GM21381 (cell line): ENCODE data around the gene APBA3.

Experiments used
- ATAC-seq: cut with Tn5 transposase; IDR thresholded peaks from one replicate; pipeline ENCODE4 v1.9.1; 2021; ENCODE audit warnings: mild to moderate bottlenecking, moderate library complexity; ENCODE audit not compliant: unreplicated experiment

APBA3 gene

GRCh38 chr19:3751236-3751635, 10.3 kb downstream of the APBA3 start:
- no peak for ATAC-seq

DNA sequence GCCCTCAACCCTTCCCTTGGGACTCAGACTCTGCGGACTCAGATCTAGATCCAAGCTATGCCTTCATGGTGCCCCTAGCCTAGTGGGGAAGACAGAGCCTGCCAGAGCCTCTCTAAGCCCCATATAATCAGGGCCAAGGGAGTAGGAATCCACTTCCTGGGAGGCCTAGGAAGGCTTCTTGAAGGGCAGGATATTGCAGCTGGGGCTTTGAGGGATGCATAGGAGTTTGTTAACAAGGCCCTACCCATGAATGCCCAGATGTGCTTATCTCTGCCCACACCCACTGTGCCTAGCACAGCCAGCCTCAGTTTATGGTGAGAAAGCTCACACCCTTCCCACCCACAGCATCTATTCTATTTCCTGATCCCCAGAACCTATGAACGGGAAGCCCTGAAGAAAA, 11.3 kb downstream of the APBA3 start:
- no peak for ATAC-seq

DNA sequence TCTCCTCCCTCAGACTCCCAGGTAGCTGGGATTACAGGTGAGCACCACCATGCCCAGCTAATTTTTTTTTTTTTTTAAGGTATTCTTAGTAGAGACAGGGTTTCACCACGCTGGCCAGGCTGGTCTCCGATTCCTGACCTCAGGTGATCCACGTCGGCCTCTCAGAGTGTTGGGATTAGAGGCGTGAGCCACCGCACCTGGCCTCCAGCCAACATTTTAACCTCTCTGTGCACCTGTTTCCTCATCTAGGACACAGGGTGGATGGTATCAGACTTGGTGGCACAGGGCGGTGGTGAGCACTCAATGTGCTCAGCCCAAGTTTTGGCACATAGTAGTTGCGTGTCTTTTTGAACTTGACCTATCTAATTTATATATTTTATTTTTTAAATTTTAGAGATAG, 12.5 kb downstream of the APBA3 start:
- ATAC-seq = no peak

GRCh38 chr19:3746371-3747056, 15.0 kb downstream of the APBA3 start:
- no peak for ATAC-seq

DNA sequence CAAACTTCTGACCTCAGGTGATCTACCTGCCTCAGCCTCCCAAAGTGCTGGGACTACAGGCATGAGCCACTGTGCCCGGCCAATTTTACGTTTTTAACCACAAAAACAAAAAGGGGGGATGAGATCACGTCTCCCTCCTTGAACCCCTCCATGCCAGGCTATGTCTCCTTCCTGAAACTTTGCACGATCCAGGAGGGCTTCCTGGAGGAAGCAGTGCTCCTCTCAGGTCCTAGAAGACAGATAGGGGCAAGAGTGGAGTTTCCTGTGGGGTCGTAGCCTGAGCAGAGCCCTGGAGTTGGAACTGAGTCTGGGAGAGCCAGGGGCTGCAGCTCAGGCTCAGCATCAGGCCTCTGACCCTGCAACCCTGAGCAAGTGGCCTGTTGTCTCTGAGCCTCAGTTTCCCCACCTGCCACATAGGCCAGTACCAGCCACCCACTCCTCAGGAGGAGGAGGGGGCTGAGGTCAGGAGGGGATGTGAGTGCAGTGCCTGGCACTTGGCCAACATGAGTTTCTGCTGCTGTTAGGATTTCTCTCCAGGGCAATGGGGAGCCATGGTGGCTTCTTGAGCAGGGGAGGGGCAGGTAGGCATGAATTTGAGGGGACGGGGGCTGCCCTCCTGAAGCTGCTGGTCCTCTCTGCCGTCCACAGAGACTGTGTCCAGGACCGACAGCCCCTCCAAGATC, 16.0 kb downstream of the APBA3 start:
- no peak for ATAC-seq

GRCh38 chr19:3743486-3743885, 18.0 kb downstream of the APBA3 start:
- ATAC-seq = no peak

- no peak for ATAC-seq
Measured at GRCh38 chr19:3740431-3740830, 21.1 kb downstream of the APBA3 start.

GRCh38 chr19:3738477-3739220, 22.8 kb downstream of the APBA3 start:
- no peak for ATAC-seq

DNA sequence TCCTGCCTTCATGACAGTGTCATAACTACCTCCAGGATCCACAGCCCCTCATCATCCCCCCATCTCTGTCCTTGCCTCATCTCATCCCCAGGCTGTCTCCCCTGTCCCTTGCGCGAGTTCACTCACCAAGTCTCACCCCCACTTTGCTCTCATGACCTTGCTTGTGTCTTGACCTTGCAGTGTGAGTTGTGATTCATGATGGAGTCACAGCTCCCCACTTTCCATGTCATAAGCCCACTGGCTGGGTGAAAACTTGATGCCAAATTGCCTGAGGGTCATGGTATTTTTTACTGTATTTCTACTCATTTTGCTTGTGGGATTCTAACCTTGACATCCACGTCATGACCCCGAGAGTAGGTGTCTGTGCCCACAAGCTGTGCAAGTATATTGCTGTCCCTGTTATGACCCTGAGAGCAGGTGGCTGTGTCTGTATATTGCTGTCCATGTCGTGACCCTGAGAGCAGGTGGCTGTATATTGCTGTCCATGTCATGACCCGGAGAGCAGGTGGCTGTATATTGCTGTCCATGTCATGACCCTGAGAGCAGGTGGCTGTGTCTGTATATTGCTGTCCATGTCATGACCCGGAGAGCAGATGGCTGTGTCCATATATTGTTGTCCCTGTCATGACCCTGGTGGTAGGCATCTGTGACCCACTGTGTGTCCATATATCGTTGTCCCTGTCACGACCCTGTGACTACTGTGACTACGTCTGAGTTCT, 23.8 kb downstream of the APBA3 start:
- no peak for ATAC-seq

DNA sequence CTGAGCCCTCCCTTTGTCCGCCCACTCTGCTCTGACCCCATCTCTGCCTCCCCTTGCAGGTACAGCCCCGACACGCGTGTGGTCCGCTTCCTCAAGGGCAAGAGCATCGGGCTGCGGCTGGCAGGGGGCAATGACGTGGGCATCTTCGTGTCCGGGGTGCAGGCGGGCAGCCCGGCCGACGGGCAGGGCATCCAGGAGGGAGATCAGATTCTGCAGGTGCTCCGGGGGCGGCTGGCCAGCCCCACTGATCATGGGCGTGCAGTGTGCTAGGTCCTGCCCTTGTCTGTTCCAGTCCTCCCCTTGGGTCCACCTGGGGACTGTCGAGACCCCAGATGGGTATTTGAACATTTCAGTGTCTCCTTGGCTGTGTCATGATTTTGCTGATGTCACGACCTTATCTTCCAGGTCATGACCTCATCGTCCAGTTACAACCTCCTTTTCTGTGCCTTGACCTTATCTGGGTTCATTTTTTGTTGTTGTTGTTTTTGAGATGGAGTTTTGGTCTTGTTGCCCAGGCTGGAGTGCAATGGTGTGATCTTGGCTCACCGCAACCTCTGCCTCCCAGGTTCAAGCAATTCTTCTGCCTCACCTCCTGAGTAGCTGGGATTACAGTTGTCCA, 25.3 kb downstream of the APBA3 start:
- ATAC-seq = no peak

GRCh38 chr19:3734310-3734600, 27.2 kb downstream of the APBA3 start:
- ATAC-seq = no peak

DNA sequence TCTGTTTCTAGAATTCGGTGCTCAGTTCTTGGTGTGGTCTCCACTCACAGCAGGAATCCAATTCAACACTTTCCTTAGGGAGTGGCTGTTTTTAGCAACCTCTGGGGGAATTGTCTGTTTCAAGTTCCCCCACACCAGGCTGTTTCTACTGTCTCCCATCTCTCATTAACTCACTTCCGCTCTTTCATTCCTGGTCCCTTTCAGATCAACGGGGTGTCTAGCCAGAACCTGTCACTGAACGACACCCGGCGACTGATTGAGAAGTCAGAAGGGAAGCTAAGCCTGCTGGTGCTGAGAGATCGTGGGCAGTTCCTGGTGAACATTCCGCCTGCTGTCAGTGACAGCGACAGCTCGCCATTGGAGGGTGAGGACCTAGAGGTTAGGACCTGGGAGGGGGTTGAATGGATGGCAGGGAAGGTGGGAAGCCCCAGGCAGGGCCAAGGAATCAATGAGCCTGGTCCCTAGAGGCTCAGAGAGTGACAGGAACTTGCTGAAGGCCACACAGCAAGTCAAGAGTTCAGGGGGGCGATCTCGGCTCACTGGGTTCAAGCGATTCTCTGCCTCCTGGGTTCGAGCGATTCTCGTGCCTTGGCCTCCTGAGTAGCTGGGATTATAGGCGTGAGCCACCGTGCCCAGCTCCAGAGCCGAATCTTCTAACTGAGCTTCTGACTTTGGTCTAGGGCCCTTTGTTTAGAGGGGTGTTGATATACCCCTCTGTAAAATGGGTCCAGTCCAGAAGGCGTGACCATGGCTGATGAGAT, 27.8 kb downstream of the APBA3 start:
- no peak for ATAC-seq

DNA sequence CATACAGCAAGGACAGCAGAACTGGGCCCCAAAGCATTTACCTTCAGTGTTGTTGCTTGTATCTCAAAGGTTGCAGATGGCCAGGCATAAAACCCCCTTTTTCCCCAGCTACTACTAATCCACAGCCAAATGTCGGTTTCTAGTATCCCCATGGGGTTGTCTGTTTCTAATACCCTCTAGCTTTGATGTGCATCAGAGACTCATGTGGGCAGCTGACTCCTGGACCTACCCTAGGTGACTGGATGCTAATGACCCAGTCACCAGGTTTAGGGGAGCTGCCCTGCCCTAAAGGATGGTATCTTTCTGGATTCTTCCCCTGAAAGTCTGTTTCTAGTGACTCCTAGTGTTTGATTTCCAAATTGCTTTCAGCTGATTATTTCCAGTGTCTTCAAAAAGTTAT, 29.4 kb downstream of the APBA3 start:
- ATAC-seq = no peak

GRCh38 chr19:3730457-3730958, 31.0 kb downstream of the APBA3 start:
- ATAC-seq = no peak

- ATAC-seq = no peak
Measured at GRCh38 chr19:3725640-3726310, 35.7 kb downstream of the APBA3 start.

- ATAC-seq = no peak
Measured at GRCh38 chr19:3725121-3725520, 36.4 kb downstream of the APBA3 start.

DNA sequence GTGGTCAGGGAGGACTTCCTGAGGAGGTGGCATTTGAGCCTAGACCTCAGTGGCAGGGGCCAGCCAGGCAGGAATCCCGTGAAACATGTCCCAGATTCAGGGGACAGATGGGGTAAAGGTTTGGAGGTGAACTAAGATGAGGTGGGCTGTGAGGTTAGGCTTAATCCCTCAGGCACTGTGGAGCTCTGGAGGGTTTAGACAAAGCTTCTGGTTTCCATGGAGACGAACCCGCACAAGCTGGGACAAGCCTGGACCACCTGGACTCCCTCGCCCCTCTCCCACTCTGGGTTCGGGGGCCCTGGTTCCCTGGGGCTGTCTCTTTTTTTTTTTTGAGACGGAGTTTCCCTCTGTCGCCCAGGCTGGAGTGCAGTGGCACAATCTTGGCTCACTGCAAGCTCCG, 37.6 kb downstream of the APBA3 start:
- ATAC-seq = no peak

DNA sequence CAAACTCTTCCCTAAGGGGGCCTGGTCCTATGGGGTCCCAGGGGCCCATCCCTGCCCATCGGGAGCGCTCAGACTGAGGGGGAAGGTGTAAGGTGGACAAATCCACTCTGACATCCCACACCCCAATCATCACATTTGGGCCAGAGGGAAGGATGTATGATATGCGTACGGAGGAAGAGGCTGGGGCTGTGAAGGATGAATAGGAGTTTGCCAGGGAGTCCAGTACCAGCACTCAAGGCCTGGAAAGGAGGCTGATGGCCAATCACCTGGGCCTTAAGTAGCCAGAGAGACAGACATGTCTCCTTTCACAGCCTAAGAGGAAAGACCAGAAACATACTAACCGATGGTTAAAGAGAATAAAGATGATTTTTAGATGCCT, 38.4 kb downstream of the APBA3 start:
- ATAC-seq = no peak

DNA sequence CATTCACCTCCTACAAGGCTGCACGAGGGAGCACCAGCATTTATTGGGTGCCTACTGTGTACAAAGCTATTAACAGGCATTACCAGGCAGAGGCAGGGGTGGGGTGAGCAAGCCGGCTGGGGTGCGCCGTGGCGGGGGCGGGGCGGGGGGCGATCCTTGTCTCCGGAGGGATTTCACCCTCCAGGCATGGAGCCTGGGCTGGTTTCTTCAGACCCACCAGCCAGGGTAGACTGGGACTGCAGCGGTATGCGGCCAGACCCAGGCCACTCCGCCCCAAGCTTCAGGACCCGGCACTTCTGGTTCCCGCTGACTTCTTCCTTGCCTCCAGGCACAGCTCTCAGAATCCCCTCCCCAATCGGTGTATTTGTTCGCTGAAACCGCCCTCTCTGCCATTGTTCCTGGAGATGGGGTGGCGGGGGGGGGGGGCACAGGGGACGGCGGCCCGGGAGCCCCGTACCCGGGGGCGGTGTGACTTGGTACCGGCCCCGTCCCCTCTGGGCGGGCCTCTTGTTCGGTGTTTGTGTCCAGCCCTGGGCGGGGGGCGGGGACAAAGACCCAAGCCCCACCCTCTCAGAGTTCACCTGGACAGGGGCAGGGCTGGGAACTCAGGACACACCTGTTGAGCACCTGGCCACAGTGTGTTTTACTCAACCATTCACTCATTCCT, 38.9 kb downstream of the APBA3 start:
- ATAC-seq = no peak
